Measurements from ENCODE around the gene FARS2.

Gene FARS2

DNA sequence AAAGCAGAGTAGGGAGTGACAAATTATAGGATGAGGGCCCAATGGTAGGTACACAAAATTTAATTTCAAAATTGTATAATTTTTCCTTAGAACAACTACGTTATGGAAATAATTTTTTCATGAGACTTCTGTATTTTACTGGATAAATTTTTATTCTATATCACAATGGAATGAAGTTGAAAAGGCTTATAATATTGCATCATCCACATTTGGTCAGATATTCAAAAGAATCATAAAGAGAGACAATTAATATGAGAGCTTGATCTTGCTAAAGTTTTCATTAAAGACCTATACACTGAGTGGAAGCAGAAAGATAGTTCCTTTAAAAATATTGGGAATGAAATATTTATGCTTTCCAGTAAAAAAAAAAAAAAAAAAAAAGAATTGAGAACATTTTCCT is 242.8 kb downstream of the FARS2 start:
- Histone ChIP-seq H3K4me1 (ENCODE audit: control insufficient read depth, insufficient read depth, low read length) (peaks cover 8% of the 10 kb centered on the region), H3K27me3 (ENCODE audit: control insufficient read depth, insufficient read depth, low read length) (no peaks in the 10 kb centered on the region), H3K9ac (ENCODE audit: low read depth, low read length) (no peak overlapping the region), H3K9me3 (ENCODE audit: control insufficient read depth, insufficient read depth, low read length) (no peaks in the 10 kb centered on the region), H3K36me3 (ENCODE audit: control insufficient read depth, insufficient read depth, low read length) (no peaks in the 10 kb centered on the region), H3K4me3 (ENCODE audit: low read depth, low read length) (no peak overlapping the region), H3K27ac (ENCODE audit: low read depth, low read length) (no peak overlapping the region)

DNA sequence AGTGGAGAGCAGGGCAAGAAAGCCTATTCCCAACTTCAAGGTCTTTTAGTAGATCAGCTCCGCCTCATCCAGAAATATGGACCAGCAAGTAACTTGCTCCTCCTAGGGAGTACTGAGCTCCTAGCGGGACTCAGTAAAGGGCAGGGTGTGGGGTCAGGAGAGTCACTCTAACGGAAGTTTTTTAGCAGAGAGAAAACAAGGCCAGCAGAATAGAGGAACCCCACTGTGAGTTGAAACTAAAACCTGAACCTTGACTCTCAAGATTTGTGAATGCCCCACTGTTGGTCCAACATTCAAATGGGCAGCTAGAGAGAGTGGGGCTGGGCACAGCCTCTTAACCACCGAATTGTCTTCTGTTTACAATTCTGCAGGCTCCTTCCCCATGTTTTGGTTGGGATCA is 244.8 kb downstream of the FARS2 start:
- no peaks in the 10 kb centered on the region for H3K27me3 ChIP-seq (ENCODE audit: control insufficient read depth, insufficient read depth, low read length)
- H3K9ac ChIP-seq (ENCODE audit: low read depth, low read length), result no peak overlapping the region
- H3K4me3 ChIP-seq (ENCODE audit: low read depth, low read length), result no peak overlapping the region
- H3K36me3 ChIP-seq (ENCODE audit: control insufficient read depth, insufficient read depth, low read length), result no peaks in the 10 kb centered on the region
- H3K9me3 ChIP-seq (ENCODE audit: control insufficient read depth, insufficient read depth, low read length), result no peaks in the 10 kb centered on the region
- H3K4me1 ChIP-seq (ENCODE audit: control insufficient read depth, insufficient read depth, low read length), result peaks cover 12% of the 10 kb centered on the region; the same call in 1 of the 2 replicates
- no peak overlapping the region for H3K27ac ChIP-seq (ENCODE audit: low read depth, low read length)

DNA sequence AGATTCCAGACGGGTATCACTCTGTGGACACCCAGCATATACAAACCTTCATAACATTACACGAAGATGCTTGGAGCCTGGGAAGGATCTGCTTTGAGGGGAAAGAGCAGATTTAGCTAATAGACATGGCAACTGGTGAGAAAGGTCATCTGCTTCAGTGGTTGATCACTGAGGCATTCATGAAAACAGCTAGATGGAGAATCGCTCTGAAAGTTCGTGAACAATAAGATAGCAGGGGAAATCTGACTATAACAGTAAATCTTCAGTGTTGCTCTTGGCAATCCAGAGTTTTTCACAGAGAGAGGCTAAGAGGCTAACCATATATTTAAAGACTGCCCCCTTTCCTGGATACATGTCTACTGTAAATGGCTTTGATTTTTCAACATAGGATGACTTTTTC is 245.3 kb downstream of the FARS2 start:
- Histone ChIP-seq H3K36me3 (ENCODE audit: control insufficient read depth, insufficient read depth, low read length) (no peaks in the 10 kb centered on the region), H3K9me3 (ENCODE audit: control insufficient read depth, insufficient read depth, low read length) (no peaks in the 10 kb centered on the region), H3K4me3 (ENCODE audit: low read depth, low read length) (no peak overlapping the region), H3K4me1 (ENCODE audit: control insufficient read depth, insufficient read depth, low read length) (peaks cover 13% of the 10 kb centered on the region; the same call in 1 of the 2 replicates), H3K9ac (ENCODE audit: low read depth, low read length) (no peak overlapping the region), H3K27ac (ENCODE audit: low read depth, low read length) (no peak overlapping the region), H3K27me3 (ENCODE audit: control insufficient read depth, insufficient read depth, low read length) (no peaks in the 10 kb centered on the region)

DNA sequence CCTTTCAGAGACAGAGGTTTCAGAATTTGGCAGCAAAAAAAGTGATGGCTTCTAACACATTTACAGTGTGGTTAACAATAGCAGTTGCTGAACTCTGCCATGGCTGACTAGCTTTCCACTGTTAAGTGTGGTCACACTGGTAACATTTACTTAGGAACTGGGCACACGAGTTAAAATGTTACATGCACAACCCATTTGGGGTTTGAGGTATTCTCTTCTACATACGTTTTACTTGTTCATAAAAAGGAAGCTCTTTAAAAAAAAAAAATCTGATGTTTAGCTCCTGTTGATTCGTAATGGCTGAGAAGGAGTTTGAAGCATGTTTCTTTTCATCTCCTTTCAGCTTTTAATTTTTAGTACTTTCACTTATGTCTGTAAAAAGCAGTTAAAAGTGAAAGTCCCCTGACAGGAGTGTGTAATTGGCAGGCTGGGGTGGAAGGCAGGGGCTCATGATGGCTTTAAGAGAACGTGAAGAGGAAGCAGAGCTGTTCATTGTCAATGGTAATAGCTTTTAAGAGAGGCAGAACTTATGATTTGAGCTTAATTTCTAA is 245.9 kb downstream of the FARS2 start:
- peaks cover 16% of the 10 kb centered on the region for H3K4me1 ChIP-seq (ENCODE audit: control insufficient read depth, insufficient read depth, low read length)
- no peaks in the 10 kb centered on the region for H3K36me3 ChIP-seq (ENCODE audit: control insufficient read depth, insufficient read depth, low read length)
- H3K4me3 ChIP-seq (ENCODE audit: low read depth, low read length), result no peak overlapping the region
- no peak overlapping the region for H3K27ac ChIP-seq (ENCODE audit: low read depth, low read length)
- no peak overlapping the region for H3K9ac ChIP-seq (ENCODE audit: low read depth, low read length)
- no peaks in the 10 kb centered on the region for H3K9me3 ChIP-seq (ENCODE audit: control insufficient read depth, insufficient read depth, low read length)
- H3K27me3 ChIP-seq (ENCODE audit: control insufficient read depth, insufficient read depth, low read length), result no peaks in the 10 kb centered on the region

DNA sequence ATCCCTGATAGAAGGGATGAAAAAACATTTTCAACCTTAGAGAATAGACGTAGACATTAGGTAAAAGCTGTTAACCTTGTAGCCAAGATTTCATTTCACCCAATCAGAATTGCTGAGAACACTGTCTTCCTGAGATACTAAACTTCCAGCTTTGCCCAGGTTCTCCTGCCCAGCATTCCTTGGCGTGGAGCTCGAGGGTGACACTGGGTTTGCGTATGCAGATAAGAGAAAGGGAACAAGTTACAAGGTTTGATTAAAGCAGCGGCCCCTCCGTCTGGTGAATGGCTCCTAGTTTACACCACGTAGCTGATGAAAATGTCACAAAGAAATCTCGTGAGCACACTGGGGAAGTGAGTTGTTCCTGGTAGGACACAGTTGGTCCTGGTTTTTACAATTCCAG is 247.8 kb downstream of the FARS2 start:
- Histone ChIP-seq H3K27ac (ENCODE audit: low read depth, low read length) (no peak overlapping the region), H3K4me1 (ENCODE audit: control insufficient read depth, insufficient read depth, low read length) (peaks cover 16% of the 10 kb centered on the region), H3K9me3 (ENCODE audit: control insufficient read depth, insufficient read depth, low read length) (no peaks in the 10 kb centered on the region), H3K4me3 (ENCODE audit: low read depth, low read length) (no peak overlapping the region), H3K9ac (ENCODE audit: low read depth, low read length) (no peak overlapping the region), H3K27me3 (ENCODE audit: control insufficient read depth, insufficient read depth, low read length) (no peaks in the 10 kb centered on the region), H3K36me3 (ENCODE audit: control insufficient read depth, insufficient read depth, low read length) (no peaks in the 10 kb centered on the region)

DNA sequence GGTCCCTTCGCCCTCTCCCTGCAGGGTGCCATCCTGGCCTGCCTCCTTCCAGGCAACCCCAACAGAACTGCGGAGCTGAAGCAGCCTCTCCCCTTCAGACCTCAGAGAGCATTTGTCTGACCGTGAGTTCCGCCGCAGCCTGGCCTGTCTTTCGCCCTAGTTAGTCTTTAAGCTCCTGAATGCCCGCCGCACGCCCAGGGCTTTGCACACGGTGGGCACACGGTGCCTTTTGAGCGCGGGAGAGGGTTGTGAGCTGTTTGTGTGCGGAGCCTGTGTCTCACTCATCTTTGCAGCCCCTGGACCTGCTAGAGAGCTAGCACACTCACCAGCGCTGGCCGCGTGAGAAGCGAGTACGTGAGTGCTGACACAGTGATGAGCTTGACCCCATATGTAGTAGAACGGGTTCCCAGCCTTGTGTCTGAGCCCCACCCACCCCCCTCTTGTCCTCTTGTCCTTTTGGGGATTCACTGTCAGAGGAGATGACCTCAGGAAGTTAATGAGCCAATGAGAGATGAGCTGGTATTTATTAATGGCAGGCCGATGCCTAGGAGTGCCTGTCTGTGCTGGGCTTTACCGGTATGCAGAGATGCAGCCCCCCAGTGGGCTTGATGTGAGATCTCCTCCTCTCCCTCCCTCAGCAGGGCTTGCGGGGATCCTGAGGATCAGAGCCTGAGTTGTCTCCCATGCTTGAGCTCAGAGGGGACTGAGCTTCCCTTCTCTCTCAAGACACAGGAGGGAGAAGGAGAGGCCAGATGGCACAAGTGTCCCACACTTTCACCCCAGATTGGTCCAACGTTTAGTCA is 249.2 kb downstream of the FARS2 start:
- H3K9me3 ChIP-seq (ENCODE audit: control insufficient read depth, insufficient read depth, low read length), result no peaks in the 10 kb centered on the region
- peaks cover 16% of the 10 kb centered on the region for H3K4me1 ChIP-seq (ENCODE audit: control insufficient read depth, insufficient read depth, low read length)
- H3K27me3 ChIP-seq (ENCODE audit: control insufficient read depth, insufficient read depth, low read length), result no peaks in the 10 kb centered on the region
- H3K9ac ChIP-seq (ENCODE audit: low read depth, low read length), result no peak overlapping the region
- H3K36me3 ChIP-seq (ENCODE audit: control insufficient read depth, insufficient read depth, low read length), result no peaks in the 10 kb centered on the region
- no peak overlapping the region for H3K27ac ChIP-seq (ENCODE audit: low read depth, low read length)
- no peak overlapping the region for H3K4me3 ChIP-seq (ENCODE audit: low read depth, low read length)

DNA sequence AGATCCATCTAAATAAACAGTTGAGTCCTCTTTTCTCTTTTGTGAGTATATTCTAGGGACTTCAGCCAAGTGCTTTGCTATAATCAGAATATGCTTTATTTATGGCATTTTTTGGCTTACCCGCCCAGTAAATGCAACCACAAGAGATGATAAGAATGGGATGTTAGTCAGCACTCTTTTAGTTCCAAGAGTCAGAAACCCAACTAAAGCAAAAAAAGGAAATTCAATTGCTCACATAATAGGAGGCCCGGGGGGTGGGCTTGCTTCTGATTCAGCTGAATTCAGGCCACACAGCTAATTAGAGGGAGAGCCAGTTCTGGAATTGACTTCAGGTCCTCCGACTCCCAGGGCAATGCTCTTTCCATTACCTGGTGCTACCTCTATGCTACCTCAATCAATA is 250.6 kb downstream of the FARS2 start:
- H3K9me3 ChIP-seq (ENCODE audit: control insufficient read depth, insufficient read depth, low read length), result no peaks in the 10 kb centered on the region
- no peaks in the 10 kb centered on the region for H3K36me3 ChIP-seq (ENCODE audit: control insufficient read depth, insufficient read depth, low read length)
- H3K27ac ChIP-seq (ENCODE audit: low read depth, low read length), result no peak overlapping the region
- H3K4me1 ChIP-seq (ENCODE audit: control insufficient read depth, insufficient read depth, low read length), result peaks cover 16% of the 10 kb centered on the region
- H3K27me3 ChIP-seq (ENCODE audit: control insufficient read depth, insufficient read depth, low read length), result no peaks in the 10 kb centered on the region
- no peak overlapping the region for H3K9ac ChIP-seq (ENCODE audit: low read depth, low read length)
- no peak overlapping the region for H3K4me3 ChIP-seq (ENCODE audit: low read depth, low read length)

DNA sequence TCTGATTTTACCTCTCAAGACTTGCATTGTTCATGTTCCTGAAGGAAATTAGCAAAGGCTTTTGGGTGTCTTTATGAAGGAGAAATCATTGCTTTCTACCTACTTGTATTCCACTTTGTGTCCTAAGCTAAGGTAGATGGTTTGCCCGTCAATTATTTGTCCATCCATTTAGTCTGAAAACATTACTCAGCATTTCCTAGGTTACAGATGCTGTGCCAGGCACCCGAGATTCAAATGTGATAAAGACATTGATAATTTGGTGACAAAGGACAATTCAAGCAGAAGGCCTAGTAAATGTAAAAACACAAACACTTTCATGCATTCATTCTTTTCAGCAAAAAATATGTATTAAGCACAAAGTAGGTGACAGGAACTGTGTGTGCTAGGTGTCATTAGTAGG is 251.1 kb downstream of the FARS2 start:
- H3K4me1 ChIP-seq (ENCODE audit: control insufficient read depth, insufficient read depth, low read length), result peaks cover 16% of the 10 kb centered on the region
- no peaks in the 10 kb centered on the region for H3K27me3 ChIP-seq (ENCODE audit: control insufficient read depth, insufficient read depth, low read length)
- no peak overlapping the region for H3K9ac ChIP-seq (ENCODE audit: low read depth, low read length)
- H3K9me3 ChIP-seq (ENCODE audit: control insufficient read depth, insufficient read depth, low read length), result no peaks in the 10 kb centered on the region
- H3K36me3 ChIP-seq (ENCODE audit: control insufficient read depth, insufficient read depth, low read length), result no peaks in the 10 kb centered on the region
- H3K4me3 ChIP-seq (ENCODE audit: low read depth, low read length), result no peak overlapping the region
- H3K27ac ChIP-seq (ENCODE audit: low read depth, low read length), result no peak overlapping the region

DNA sequence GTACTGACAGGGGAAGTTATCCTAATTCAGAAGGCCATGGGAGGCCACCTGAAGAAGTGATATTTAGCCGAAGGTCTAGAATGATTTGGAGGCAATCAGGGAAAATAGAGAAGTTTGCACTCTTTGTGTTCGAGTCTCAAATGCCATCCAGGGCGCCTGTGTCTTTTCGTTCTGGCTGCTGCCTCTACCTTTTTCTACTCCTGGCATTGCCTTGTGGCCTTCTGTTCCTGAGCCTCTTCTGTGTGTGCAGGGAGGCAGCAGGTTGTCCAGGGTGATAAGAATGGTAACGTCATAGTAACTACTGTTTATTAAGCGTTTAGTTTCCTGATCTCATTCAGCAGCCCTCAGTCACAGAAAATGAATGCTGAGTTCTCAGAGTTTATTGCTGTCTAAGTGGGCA is 252.1 kb downstream of the FARS2 start:
- H3K27ac ChIP-seq (ENCODE audit: low read depth, low read length), result no peak overlapping the region
- no peaks in the 10 kb centered on the region for H3K9me3 ChIP-seq (ENCODE audit: control insufficient read depth, insufficient read depth, low read length)
- H3K4me3 ChIP-seq (ENCODE audit: low read depth, low read length), result no peak overlapping the region
- peaks cover 16% of the 10 kb centered on the region for H3K4me1 ChIP-seq (ENCODE audit: control insufficient read depth, insufficient read depth, low read length)
- H3K9ac ChIP-seq (ENCODE audit: low read depth, low read length), result no peak overlapping the region
- no peaks in the 10 kb centered on the region for H3K36me3 ChIP-seq (ENCODE audit: control insufficient read depth, insufficient read depth, low read length)
- no peaks in the 10 kb centered on the region for H3K27me3 ChIP-seq (ENCODE audit: control insufficient read depth, insufficient read depth, low read length)

DNA sequence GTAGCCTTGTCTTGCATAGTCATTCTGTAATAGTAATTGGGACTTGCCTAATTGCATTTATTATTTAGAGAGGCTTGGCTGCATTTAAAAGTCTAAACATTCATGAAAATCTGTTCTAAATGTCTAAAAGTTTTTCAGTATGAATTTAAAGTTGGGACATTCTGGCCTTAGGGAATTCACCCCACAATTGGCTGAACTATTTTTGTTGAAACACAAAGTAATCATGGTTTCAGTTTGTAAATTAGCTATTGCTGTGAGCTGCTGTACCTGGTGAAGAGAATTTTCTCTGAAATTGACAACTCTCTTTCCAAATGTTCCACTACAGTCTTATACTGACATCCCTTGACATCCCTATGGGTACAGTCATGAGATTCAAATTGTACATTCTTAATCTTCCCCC is 253.0 kb downstream of the FARS2 start:
- H3K9me3 ChIP-seq (ENCODE audit: control insufficient read depth, insufficient read depth, low read length), result no peaks in the 10 kb centered on the region
- no peak overlapping the region for H3K27ac ChIP-seq (ENCODE audit: low read depth, low read length)
- no peak overlapping the region for H3K9ac ChIP-seq (ENCODE audit: low read depth, low read length)
- H3K4me3 ChIP-seq (ENCODE audit: low read depth, low read length), result no peak overlapping the region
- peaks cover 16% of the 10 kb centered on the region for H3K4me1 ChIP-seq (ENCODE audit: control insufficient read depth, insufficient read depth, low read length)
- no peaks in the 10 kb centered on the region for H3K36me3 ChIP-seq (ENCODE audit: control insufficient read depth, insufficient read depth, low read length)
- no peaks in the 10 kb centered on the region for H3K27me3 ChIP-seq (ENCODE audit: control insufficient read depth, insufficient read depth, low read length)

DNA sequence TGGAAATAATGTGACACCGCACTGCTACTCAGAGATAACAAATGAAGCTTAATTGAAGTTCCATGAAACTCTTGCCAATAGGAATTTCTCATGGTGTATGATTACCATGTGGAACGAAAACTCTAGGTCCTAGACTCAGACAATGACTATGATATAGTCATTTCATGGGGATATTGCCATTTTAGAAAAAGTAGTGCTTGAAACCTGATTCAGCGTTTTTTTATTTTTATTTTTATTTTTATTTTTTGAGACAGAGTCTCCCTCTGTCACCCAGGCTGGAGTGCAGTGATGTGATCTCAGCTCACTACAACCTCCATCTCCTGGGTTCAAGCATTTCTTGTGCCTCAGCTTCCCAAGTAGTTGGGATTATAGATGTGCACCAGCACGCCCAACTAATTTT is 253.9 kb downstream of the FARS2 start:
- H3K27ac ChIP-seq (ENCODE audit: low read depth, low read length), result no peak overlapping the region
- H3K27me3 ChIP-seq (ENCODE audit: control insufficient read depth, insufficient read depth, low read length), result no peaks in the 10 kb centered on the region
- peaks cover 14% of the 10 kb centered on the region for H3K4me1 ChIP-seq (ENCODE audit: control insufficient read depth, insufficient read depth, low read length)
- H3K9me3 ChIP-seq (ENCODE audit: control insufficient read depth, insufficient read depth, low read length), result no peaks in the 10 kb centered on the region
- H3K9ac ChIP-seq (ENCODE audit: low read depth, low read length), result no peak overlapping the region
- no peaks in the 10 kb centered on the region for H3K36me3 ChIP-seq (ENCODE audit: control insufficient read depth, insufficient read depth, low read length)
- no peak overlapping the region for H3K4me3 ChIP-seq (ENCODE audit: low read depth, low read length)
